GM21737 (cell line): ENCODE measurements around the gene E2F3.

Source experiments
- ATAC-seq: cut with Tn5 transposase; IDR thresholded peaks from one replicate; pipeline ENCODE4 v1.9.1; 2021; ENCODE audit warnings: mild to moderate bottlenecking, moderate library complexity; ENCODE audit not compliant: unreplicated experiment

The E2F3 gene

DNA sequence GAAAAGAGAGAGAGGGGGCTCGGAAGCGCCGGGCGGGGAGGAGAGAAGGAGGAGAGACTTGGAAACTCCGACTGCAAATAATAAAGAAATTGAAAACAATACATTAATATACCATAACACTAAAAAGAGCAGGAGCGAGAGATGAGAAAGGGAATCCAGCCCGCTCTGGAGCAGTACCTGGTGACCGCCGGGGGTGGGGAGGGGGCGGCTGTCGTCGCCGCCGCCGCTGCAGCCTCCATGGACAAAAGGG is 338 bp downstream of the E2F3 start:
- ATAC-seq: no peak

- no peak for ATAC-seq
These were observed 827 bp downstream of the E2F3 start for GRCh38 chr6:20402342-20403069.

DNA sequence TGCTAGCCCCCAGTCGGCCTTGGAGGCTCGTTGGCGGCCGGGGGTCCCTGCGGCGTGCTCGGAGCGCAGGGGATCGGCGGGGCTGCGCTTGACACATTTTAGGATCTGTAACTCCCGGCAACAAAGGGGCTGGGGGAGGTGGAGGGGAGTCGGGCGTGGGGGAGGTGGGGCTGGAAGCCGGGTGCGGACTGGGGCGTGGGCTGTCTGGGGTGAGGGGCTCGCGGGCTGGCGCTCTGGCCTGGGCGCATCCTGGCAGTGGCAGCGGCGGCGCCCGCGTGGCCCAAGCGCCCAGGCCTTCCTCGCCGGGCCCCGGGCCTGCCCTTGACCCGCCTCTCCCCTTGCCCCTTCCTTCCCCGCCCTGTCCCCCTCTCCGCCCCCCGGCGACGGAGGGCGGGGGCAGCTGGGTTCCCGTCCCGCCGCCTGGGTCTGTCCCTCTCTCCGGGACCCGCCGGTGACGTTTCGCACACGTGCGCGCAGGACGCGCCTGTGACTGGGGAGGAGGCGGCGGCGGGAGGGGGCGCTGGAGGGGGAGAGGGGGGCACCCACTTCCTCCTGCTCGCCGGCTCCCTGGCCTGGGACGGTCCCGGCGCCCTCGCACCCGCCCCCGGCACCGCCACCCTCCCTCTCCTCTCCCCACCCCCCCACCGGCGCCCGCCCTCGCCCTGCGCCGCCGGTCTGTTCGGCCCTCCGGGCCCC is 1.5 kb downstream of the E2F3 start:
- peak; percentile 53 for ATAC-seq

DNA sequence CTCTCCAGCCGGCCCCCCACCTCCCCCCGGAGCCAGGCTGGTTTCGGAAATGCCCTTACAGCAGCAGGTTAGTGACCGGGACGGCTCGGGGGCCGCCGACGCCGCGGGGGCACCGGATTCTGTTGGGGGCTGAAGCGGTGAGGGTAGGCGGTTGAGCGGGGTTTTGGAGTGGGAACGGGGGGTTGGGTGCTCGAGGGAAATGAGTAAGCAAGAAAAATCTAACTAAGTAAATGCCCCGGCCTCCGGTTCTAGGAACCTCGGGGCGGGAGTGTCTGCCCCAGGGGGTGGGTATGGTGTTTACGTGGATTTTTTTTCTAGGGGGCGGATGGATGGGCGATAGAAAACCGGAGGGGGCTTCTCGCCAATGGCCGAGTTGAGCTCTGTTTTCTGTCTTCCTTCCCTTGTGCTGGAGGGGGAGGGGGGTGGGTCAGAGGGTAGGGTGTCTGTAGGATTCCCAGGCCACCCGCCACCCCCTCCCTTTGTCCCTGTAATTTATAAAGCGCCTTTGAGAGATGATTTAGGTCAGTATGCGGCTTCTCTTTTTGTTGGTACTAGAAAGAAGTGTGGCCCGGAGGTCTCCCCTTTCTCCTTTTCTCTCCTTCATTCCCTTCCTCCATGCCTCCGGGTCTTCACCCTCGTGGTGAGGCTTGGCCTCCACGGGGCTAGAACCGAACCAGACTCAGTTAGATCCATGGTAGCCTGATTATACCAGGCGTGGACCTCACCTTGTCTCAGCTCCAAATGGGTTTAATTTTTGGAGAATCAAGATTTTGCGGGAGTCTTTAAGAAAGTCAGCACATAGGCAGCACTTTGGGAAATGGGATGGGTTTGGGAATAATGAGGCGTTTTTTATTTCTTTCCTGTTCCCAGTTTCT is 2.3 kb downstream of the E2F3 start:
- no peak for ATAC-seq

DNA sequence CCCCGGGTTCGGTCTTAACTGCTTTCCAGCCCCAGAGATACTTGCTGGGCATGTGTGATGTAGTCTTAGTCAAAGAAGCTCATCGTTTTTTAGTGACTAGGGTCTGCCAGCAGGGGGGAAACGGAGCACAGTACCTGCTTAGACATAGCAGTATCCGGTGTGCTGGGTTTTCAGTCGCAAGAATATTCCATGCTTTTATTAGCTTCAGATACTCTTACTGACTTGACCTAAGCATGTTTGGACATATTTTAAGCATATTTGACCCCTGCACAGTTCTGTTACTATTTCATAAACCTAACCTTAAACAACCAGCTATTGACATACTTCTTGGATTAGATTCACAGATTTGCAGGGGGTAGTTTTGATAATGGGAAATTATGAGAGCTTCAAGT is 3.0 kb downstream of the E2F3 start:
- ATAC-seq: peak; percentile 22

GRCh38 chr6:20408851-20409250 is 7.2 kb downstream of the E2F3 start:
- ATAC-seq: no peak

DNA sequence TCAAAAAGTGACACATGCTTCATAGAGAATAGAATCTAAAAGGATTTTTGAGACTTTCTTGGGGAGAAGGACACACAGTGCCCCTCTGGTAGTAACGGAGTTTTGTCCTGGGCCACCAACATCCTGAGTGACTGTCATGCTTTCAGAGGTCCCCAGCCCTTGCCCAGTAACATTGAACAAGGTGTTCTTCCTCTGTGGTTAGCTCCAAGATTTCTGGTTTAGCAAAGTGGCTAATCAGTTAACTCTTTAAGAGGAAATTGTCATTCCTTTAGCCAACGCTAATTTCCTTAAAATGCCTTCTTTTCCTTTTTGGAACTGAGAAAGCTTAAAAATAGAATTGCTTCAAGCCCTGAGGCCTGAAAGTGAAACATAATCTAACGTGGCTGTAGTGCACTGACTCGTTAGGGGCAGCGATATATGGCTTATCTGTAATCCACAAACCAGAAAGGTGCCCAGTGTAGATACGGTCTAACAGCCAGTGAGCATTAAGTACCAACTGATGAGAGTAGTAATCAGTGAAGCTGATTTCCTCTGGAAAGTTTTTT is 7.8 kb downstream of the E2F3 start:
- ATAC-seq: peak; percentile 87

- ATAC-seq: no peak
These were observed 9.9 kb downstream of the E2F3 start for GRCh38 chr6:20411544-20411943.

GRCh38 chr6:20411953-20412681 is 10.4 kb downstream of the E2F3 start:
- ATAC-seq: no peak

DNA sequence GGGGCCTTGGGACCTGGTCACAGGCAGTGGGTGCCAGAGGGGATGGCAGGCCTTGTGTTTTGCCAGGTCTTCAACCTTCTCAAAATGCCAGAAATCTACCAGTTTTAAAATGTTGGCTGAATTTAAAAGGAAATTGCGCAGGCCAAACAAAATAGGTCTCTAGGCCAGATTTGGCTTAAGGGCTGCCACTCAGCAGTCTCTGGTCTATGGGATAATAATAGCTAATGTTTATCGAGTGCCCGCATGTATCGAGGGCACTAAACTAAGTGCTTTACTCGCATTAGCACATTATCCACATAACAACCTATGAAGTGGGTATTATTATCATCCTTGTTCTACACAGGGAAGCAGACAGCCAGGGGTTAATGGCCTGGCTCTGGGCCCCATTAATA is 11.0 kb downstream of the E2F3 start:
- no peak for ATAC-seq

DNA sequence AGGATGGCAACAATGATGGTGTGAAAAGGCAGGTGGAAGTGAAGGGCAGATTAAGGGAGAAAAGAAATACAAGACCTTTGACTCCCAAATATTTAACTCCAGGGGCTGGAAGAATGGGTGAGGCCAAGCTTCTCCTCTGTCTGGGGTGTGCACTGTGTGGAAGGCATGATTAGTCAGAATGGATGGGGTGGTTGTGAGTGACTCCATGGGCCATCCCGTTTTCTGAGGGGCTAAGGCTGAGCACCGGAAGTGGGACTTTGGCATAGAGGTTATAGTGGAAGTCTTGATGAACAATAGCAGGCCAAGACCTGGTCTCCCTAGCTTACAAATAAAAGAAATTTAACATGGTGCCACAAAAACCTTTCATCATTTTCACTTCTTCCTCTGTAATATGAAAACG is 12.1 kb downstream of the E2F3 start:
- ATAC-seq: no peak

- no peak for ATAC-seq
These were observed 13.0 kb downstream of the E2F3 start for GRCh38 chr6:20414711-20415110.

- ATAC-seq: no peak
These were observed 13.6 kb downstream of the E2F3 start for GRCh38 chr6:20415304-20415703.

GRCh38 chr6:20415712-20416454 is 14.2 kb downstream of the E2F3 start:
- no peak for ATAC-seq

GRCh38 chr6:20416567-20417345 is 15.1 kb downstream of the E2F3 start:
- ATAC-seq: no peak

DNA sequence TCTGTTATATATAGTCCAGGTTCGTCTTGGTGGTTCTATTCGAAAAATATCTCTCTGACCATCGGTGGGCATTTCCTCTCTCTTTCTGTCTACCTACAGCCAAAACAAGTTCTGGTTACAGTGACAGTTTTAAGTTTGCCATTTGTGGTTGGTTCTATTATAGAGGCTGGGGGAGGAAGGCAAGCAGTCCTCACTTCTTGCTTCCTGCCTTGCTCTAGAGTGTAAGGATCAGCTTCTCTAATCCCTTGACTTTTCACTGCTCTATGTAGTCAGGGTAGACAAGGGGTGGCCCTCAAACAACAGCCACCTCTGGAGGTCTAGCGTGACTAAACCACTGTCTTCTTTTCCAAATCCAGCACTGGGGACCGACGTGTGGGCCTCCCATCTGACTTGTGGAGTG is 16.1 kb downstream of the E2F3 start:
- ATAC-seq: peak; percentile 50

- no peak for ATAC-seq
These were observed 24.8 kb downstream of the E2F3 start for GRCh38 chr6:20426177-20427082.

GRCh38 chr6:20427856-20428255 is 26.2 kb downstream of the E2F3 start:
- peak; percentile 75 for ATAC-seq

GRCh38 chr6:20432692-20433091 is 31.0 kb downstream of the E2F3 start:
- no peak for ATAC-seq
